ENCODE data around the gene C6orf132. TPM values are rescaled to one million over a fixed set of nuclear protein-coding genes. Genes with fewer than 3 reads are reported as not detected.

The C6orf132 gene
- total RNA-seq, 2 donors from 2014 or later = 1.9 to 2.8 TPM

- peak overlapping the region; percentile 80 to 84 for H3K27ac ChIP-seq
- no peak overlapping the region for H3K4me3 ChIP-seq
- H3K36me3 ChIP-seq = peaks cover 84% of the 10 kb centered on the region
- H3K9me3 ChIP-seq = no peaks in the 10 kb centered on the region
- TF ChIP-seq, protein P1, sequence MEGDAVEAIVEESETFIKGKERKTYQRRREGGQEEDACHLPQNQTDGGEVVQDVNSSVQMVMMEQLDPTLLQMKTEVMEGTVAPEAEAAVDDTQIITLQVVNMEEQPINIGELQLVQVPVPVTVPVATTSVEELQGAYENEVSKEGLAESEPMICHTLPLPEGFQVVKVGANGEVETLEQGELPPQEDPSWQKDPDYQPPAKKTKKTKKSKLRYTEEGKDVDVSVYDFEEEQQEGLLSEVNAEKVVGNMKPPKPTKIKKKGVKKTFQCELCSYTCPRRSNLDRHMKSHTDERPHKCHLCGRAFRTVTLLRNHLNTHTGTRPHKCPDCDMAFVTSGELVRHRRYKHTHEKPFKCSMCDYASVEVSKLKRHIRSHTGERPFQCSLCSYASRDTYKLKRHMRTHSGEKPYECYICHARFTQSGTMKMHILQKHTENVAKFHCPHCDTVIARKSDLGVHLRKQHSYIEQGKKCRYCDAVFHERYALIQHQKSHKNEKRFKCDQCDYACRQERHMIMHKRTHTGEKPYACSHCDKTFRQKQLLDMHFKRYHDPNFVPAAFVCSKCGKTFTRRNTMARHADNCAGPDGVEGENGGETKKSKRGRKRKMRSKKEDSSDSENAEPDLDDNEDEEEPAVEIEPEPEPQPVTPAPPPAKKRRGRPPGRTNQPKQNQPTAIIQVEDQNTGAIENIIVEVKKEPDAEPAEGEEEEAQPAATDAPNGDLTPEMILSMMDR (IDR thresholded peaks at IDR 0.05) = no peak
- peaks cover 0 to 24% of the 10 kb centered on the region in 2 donors for H3K4me1 ChIP-seq
- no peak for DNase-seq (ENCODE audit: low spot score)
- no peaks in the 10 kb centered on the region for H3K27me3 ChIP-seq
These were observed 74.2 kb downstream of the C6orf132 start for GRCh38 chr6:42068173-42068572.

- no peaks in the 10 kb centered on the region for H3K9me3 ChIP-seq
- no peaks in the 10 kb centered on the region for H3K27me3 ChIP-seq
- H3K36me3 ChIP-seq = peaks cover 87% of the 10 kb centered on the region
- DNase-seq (ENCODE audit: low spot score) = no peak
- no peak overlapping the region for H3K4me3 ChIP-seq
- TF ChIP-seq, protein P1 (IDR thresholded peaks at IDR 0.05) = no peak
- peak overlapping the region in 1 of 2 donors; percentile 84 for H3K27ac ChIP-seq
- H3K4me1 ChIP-seq = peaks cover 0 to 24% of the 10 kb centered on the region in 2 donors
These were observed 76.2 kb downstream of the C6orf132 start for GRCh38 chr6:42066156-42066675.

DNA sequence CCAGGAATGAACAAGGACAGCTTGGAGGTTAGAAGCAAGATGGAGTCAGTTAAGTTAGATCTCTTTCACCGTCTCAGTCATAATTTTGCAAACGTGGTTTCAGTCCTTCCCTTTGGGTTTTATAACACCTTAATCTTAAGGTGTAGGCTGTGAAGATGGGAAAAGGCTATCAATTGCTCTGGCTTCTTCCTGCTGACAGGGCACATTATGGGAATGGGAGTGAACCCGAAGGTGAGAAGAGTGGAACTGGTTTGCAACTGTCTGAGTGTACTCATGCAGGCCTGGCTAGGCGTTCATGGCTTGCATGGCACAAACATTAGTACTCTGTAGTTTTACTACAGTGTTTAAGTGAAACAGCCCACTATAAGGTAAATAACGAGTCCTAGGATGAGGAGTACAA, 82.7 kb downstream of the C6orf132 start:
- peaks cover 94% of the 10 kb centered on the region for H3K36me3 ChIP-seq
- no peak overlapping the region for H3K27ac ChIP-seq
- TF ChIP-seq, protein P1 (IDR thresholded peaks at IDR 0.05) = no peak
- peaks cover 0 to 8% of the 10 kb centered on the region in 2 donors for H3K4me1 ChIP-seq
- H3K4me3 ChIP-seq = no peak overlapping the region
- no peaks in the 10 kb centered on the region for H3K27me3 ChIP-seq
- no peaks in the 10 kb centered on the region for H3K9me3 ChIP-seq
- no peak for DNase-seq (ENCODE audit: low spot score)

DNA sequence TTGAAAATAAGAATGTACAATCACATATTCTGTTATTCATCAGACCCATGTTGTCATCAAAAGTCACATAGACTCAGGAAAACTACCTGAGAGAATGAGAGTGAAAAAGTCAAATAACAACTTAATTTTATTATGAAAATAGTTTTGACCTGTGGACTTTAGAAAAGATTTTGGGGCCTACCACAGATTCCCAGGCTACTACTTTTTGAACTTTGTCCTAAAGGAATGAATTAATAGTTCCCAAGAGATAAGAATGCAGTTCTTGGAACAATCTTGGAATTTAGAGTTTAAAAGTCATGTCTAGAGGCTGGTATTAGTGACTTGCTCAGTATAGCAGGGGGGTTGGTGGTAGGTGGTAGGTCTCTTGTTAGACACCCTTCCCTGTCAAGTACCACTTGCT, 88.8 kb downstream of the C6orf132 start:
- Histone ChIP-seq H3K9me3 (no peaks in the 10 kb centered on the region), H3K4me1 (peaks cover 0 to 45% of the 10 kb centered on the region in 2 donors), H3K27ac (no peak overlapping the region), H3K4me3 (no peak overlapping the region), H3K27me3 (no peaks in the 10 kb centered on the region), H3K36me3 (peaks cover 61% of the 10 kb centered on the region)
- no peak for DNase-seq (ENCODE audit: low spot score)
- TF ChIP-seq, protein P1 (IDR thresholded peaks at IDR 0.05) = no peak

DNA sequence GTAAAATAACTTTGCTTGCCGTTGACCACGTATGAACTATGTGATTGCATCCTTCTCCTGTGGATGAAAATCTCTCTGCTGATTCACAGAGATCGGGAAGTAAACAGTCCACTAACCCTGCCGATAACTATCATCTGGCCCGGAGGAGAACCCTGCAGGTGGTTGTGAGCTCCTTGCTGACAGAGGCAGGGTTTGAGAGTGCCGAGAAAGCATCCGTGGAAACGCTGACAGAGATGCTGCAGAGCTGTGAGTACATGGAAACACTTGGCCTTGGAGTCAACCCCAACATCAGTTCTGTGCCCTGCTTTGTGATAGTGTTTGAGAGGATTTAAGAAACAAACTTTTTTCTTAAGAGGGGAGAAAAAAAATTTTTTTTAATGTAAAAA, 91.2 kb downstream of the C6orf132 start:
- no peak for DNase-seq (ENCODE audit: low spot score)
- peak overlapping the region; percentile 89 to 90 for H3K27ac ChIP-seq
- peaks cover 38% of the 10 kb centered on the region for H3K36me3 ChIP-seq
- no peaks in the 10 kb centered on the region for H3K9me3 ChIP-seq
- no peaks in the 10 kb centered on the region for H3K27me3 ChIP-seq
- peak overlapping the region; percentile 58 to 65 for H3K4me3 ChIP-seq
- peaks cover 0 to 63% of the 10 kb centered on the region in 2 donors for H3K4me1 ChIP-seq
- TF ChIP-seq, protein P1 (IDR thresholded peaks at IDR 0.05) = no peak

Other genes with a start within 250 kb of the C6orf132 start
- gene USP49, start 247.2 kb downstream of the C6orf132 start, total RNA-seq = 1 to 10 TPM; 1.3 to 1.7 TPM
- 1 to 10 TPM; 8.6 to 8.8 TPM for gene MED20, start 221.5 kb downstream of the C6orf132 start, total RNA-seq
- 1 to 10 TPM; 3.0 to 7.6 TPM for gene BYSL, start 221.1 kb downstream of the C6orf132 start, total RNA-seq
- gene CCND3, start 200.8 kb downstream of the C6orf132 start, total RNA-seq = 100 to 1,000 TPM in 1 of 2 donors, 10 to 100 TPM in 1; 78.7 to 129 TPM
- gene TAF8, start 92.1 kb downstream of the C6orf132 start, total RNA-seq = 10 to 100 TPM; 21.9 to 35.8 TPM
- gene GUCA1A, start 30.7 kb upstream of the C6orf132 start, total RNA-seq = not detected
- gene GUCA1B, start 52.3 kb upstream of the C6orf132 start, total RNA-seq = under 1 TPM; 0.74 to 0.83 TPM
- 10 to 100 TPM; 27.9 to 52.4 TPM for gene MRPS10, start 75.2 kb upstream of the C6orf132 start, total RNA-seq